Subcutaneous abdominal adipose tissue (tissue), 5 donors: ENCODE data around the gene RAB9B.
"Not testable (repeated sequence)": the region's sequence is repeated elsewhere in the genome, so short reads cannot be mapped to it uniquely, and the experiment has no call there.

Source experiments
- H3K27ac ChIP-seq: one replicate; pipeline ENCODE4 v1.7.0; 2013; ENCODE audit warnings: low read depth, mild to moderate bottlenecking, inconsistent platforms, low read length, moderate library complexity
- H3K27me3 ChIP-seq, 5 donors: one replicate each; pipeline ENCODE4 v1.7.0; 2013; ENCODE audit warnings: low read length in 5 of 5, inconsistent platforms in 1 of 5; ENCODE audit not compliant: control insufficient read depth in 5 of 5, insufficient read depth in 4 of 5
- H3K36me3 ChIP-seq, 5 donors: one replicate each; pipeline ENCODE4 v1.7.0; 2013; ENCODE audit warnings: low read length in 5 of 5; ENCODE audit not compliant: control insufficient read depth in 5 of 5, insufficient read depth in 5 of 5
- H3K4me1 ChIP-seq, 5 donors: one replicate each; pipeline ENCODE4 v1.7.0; 2013; ENCODE audit warnings: low read length in 5 of 5, mild to moderate bottlenecking in 3 of 5, moderate library complexity in 1 of 5; ENCODE audit not compliant: control insufficient read depth in 5 of 5, insufficient read depth in 5 of 5
- H3K4me3 ChIP-seq, 5 donors: one replicate each; pipeline ENCODE4 v1.7.0; 2013; ENCODE audit warnings: low read length in 5 of 5, low read depth in 1 of 5
- H3K9ac ChIP-seq, 5 donors: one replicate each; pipeline ENCODE4 v1.7.0; 2013; ENCODE audit warnings: low read length in 5 of 5, mild to moderate bottlenecking in 4 of 5, moderate library complexity in 3 of 5
- H3K9me3 ChIP-seq, 5 donors: one replicate each; pipeline ENCODE4 v1.7.0; 2013; ENCODE audit warnings: low read length in 5 of 5; ENCODE audit not compliant: control insufficient read depth in 5 of 5
- donor health status: healthy.
- donor health status: healthy.
- donor health status: healthy.
- donor health status: healthy.
- donor health status: healthy.

The RAB9B gene

DNA sequence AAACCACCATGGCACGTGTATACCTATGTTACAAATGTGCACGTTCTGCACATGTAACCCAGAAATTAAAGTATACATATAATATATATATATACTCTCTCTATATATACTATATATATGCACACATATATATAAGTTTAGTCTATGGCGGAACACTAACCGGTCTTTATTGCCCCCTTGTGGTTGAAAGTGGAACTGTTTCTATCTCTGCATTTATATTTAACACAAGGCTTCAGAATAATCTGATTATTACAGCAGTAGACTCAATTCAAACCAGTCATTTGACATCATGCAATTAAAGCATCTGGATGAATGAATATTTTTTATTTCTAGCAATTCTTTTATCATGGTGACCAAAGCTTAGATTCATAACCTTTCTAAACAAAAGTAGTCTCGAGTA lies 14.6 kb downstream of the RAB9B start:
- Histone ChIP-seq H3K4me1 (no peaks in the 10 kb centered on the region), H3K27ac (no peak overlapping the region), H3K27me3 (peaks cover 0 to 3% (median 0%) of the 10 kb centered on the region in 5 donors), H3K4me3 (no peak overlapping the region), H3K36me3 (no peaks in the 10 kb centered on the region), H3K9ac (no peak overlapping the region), H3K9me3 (no peaks in the 10 kb centered on the region)

DNA sequence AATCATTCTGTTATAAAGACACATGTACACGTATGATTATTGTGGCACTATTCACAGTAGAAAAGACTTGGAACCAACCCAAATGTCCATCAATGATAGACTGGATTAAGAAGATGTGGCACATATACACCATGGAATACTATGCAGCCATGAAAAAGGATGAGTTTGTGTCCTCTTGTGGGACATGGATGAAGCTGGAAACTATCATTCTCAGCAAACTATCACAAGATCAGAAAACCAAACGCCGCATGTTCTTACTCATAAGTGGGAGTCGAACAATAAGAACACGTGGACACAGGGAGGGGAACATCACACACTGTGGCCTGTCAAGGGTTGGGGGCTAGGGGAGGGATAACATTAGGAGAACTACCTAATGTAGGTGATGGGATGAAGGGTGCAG lies 15.0 kb downstream of the RAB9B start:
- H3K9me3 ChIP-seq, H3K27ac ChIP-seq: not testable (repeated sequence)

DNA sequence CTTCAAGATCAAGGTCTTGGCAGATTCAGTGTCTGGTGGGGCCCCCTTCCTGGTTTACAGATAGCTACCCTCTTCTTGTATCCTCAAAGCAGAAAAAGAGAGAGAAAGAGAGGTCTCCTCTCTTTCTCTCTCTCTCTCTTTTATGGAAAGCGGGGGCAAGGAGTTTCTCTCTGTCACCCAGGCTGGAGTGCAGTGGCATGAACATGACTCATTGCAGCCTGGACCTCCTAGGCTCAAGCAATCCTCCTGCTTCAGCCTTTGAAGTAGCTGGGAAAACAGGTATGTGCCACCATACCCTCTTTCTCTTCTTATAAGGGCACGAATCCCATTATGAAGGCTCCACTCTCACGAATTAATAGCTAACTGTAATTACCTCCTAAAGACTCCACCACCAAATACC lies 20.2 kb downstream of the RAB9B start:
- H3K27ac ChIP-seq = no peak overlapping the region
- H3K27me3 ChIP-seq = peaks cover 4 to 22% (median 16%) of the 10 kb centered on the region in 5 donors
- H3K4me3 ChIP-seq = no peak overlapping the region
- H3K4me1 ChIP-seq = no peaks in the 10 kb centered on the region
- H3K9ac ChIP-seq = no peak overlapping the region
- H3K9me3 ChIP-seq = no peaks in the 10 kb centered on the region
- H3K36me3 ChIP-seq = no peaks in the 10 kb centered on the region

More for the DNA sequence above, 15.0 kb downstream of the RAB9B start:
- not testable (repeated sequence) for H3K36me3 ChIP-seq, H3K4me3 ChIP-seq, H3K9ac ChIP-seq, H3K27me3 ChIP-seq, H3K4me1 ChIP-seq

DNA sequence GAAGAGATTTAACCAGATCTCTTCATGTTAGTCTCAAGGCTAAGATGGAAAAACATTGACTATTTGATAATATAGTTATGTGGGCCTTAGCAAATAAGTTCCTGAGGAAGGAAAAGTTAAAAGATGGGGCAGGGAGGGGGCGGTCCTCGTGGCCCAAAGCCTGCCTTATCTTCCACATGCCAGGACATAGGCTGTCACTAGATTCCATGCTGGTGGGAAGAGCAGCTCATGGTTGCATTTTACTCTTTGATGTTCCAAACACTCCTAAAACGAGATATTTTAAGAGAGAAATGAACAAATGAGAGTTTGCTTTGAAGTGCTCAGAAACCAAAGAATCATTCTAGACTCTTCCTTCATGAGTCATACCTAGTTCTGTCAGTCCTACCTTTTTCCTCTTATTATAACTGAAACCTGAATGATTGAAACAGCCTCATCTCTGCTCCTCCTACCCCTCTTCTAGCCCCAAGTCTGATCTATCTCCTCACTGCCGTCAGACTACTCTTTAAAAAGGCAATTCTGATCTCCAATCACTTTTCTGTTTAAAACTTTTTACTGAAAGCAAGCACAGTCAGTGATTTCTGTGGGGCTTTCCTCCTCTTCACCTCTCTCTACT lies 25.1 kb downstream of the RAB9B start:
- Histone ChIP-seq H3K27me3 (peaks cover 4 to 22% (median 16%) of the 10 kb centered on the region in 5 donors), H3K4me1 (no peaks in the 10 kb centered on the region), H3K36me3 (no peaks in the 10 kb centered on the region), H3K4me3 (no peak overlapping the region), H3K27ac (no peak overlapping the region), H3K9ac (no peak overlapping the region), H3K9me3 (peaks cover 0 to 5% (median 0%) of the 10 kb centered on the region in 5 donors)

DNA sequence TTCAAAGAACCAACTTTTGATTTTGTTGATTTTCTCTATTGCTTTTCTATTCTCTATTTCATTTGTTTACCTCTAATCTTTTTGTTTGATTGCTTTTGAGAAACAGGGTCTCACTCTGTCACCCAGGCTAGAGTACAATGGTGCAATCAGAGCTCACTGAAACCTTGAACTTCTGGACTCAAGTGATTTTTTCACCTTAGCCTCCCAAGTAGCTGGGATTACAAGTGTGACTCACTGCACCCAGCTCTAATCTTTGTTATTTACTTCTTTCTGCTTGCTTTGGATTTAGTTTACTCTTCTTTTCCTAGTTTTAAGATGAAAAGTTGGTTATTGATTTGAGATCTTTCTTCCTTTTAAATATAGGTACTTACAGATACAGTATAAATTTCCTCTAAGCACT lies 26.2 kb downstream of the RAB9B start:
- Histone ChIP-seq H3K9ac (no peak overlapping the region), H3K27me3 (peaks cover 4 to 22% (median 14%) of the 10 kb centered on the region in 5 donors), H3K9me3 (peaks cover 0 to 5% (median 0%) of the 10 kb centered on the region in 5 donors), H3K27ac (no peak overlapping the region), H3K4me3 (no peak overlapping the region), H3K36me3 (no peaks in the 10 kb centered on the region), H3K4me1 (no peaks in the 10 kb centered on the region)

DNA sequence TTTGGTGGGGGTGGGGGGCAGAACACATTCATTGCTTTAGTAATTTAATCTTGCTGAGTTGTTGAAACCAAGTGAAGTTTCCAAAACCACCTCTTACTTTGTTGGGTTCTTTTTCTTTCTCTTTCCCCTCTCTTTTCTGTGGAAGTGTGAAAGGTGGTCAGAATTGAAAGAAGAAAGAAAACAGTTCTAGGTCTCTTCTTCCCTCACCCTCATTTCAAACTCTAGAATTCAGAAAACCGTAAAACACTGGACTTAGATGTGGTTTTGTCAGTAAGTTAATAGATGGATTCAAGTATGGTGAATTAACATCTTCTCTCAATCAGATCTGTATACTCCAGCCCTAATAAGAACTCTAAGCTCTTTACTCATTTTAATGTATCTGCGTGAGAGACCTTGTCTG lies 31.7 kb downstream of the RAB9B start:
- peaks cover 0 to 5% (median 0%) of the 10 kb centered on the region in 5 donors for H3K9me3 ChIP-seq
- H3K27ac ChIP-seq = no peak overlapping the region
- H3K4me3 ChIP-seq = no peak overlapping the region
- no peak overlapping the region for H3K9ac ChIP-seq
- H3K4me1 ChIP-seq = no peaks in the 10 kb centered on the region
- peaks cover 0 to 4% (median 0%) of the 10 kb centered on the region in 5 donors for H3K27me3 ChIP-seq
- no peaks in the 10 kb centered on the region for H3K36me3 ChIP-seq

DNA sequence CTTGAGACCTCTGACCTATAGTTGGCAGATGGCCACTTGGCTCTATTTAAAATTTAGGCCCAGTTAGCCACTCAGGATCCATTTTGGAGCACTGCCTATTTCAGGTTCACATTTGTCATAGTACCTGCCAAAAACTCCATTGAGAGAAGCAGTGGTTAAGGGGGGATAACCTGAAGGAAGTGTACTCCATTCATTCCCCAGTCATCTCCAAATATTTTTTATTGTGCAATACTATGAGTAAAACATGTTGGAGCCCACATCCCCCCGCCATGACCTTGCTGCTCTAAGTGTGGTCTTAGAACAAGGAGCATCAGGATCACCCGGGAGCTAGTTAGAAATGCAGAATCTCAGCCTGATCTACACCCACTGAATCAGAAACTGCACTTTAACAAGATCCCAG lies 34.4 kb downstream of the RAB9B start:
- Histone ChIP-seq H3K9ac (no peak overlapping the region), H3K27ac (no peak overlapping the region), H3K4me3 (no peak overlapping the region), H3K4me1 (peaks cover 0 to 5% (median 0%) of the 10 kb centered on the region in 5 donors), H3K9me3 (no peaks in the 10 kb centered on the region), H3K36me3 (no peaks in the 10 kb centered on the region), H3K27me3 (peaks cover 0 to 6% (median 0%) of the 10 kb centered on the region in 5 donors)

DNA sequence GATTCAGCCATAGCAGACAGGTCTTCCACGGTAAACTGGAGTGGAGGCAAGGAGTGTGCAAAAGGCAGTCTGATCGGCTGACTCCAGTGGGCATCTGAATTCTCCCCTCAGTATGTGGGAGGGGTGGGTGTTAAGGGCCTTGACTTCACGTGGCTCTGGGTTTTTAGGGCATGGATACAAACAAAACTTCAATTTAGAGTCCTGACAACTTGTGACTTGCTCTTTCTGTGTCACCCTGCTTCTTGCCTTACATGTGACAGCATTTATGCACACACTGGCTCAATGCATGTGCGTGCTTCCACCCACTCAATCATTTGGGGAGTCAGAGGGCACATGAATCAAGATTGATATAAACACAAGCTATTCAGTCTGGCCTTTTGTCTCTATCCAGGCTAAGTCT lies 37.9 kb downstream of the RAB9B start:
- no peak overlapping the region for H3K27ac ChIP-seq
- H3K27me3 ChIP-seq = peaks cover 0 to 9% (median 3%) of the 10 kb centered on the region in 5 donors
- peaks cover 0 to 5% (median 0%) of the 10 kb centered on the region in 5 donors for H3K4me1 ChIP-seq

DNA sequence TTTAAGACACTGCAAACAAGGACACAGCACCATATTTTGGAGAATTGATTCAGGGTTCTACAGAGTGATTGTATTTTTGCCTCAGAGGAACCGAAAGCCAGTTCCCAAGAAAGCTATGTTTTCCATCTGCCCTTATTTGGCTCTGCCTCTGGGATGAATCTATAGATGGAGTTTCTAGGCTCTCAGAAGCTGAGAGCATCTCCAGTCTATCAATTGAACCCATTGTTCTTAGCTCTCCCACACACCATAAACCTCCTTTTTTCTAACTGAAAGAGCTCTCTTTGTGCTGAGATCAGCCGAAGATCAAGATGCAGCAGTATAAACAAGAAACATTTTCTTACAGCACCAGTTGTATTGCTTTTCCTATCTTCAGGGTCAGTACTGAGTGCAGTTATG lies 38.5 kb downstream of the RAB9B start:
- Histone ChIP-seq H3K27ac (no peak overlapping the region), H3K9me3 (no peaks in the 10 kb centered on the region), H3K4me1 (peaks cover 0 to 5% (median 0%) of the 10 kb centered on the region in 5 donors), H3K4me3 (no peak overlapping the region), H3K9ac (no peak overlapping the region), H3K27me3 (peaks cover 0 to 9% (median 3%) of the 10 kb centered on the region in 5 donors), H3K36me3 (no peaks in the 10 kb centered on the region)

More for the DNA sequence above, 37.9 kb downstream of the RAB9B start:
- no peaks in the 10 kb centered on the region for H3K36me3 ChIP-seq
- no peak overlapping the region for H3K4me3 ChIP-seq
- H3K9ac ChIP-seq = no peak overlapping the region
- no peaks in the 10 kb centered on the region for H3K9me3 ChIP-seq

DNA sequence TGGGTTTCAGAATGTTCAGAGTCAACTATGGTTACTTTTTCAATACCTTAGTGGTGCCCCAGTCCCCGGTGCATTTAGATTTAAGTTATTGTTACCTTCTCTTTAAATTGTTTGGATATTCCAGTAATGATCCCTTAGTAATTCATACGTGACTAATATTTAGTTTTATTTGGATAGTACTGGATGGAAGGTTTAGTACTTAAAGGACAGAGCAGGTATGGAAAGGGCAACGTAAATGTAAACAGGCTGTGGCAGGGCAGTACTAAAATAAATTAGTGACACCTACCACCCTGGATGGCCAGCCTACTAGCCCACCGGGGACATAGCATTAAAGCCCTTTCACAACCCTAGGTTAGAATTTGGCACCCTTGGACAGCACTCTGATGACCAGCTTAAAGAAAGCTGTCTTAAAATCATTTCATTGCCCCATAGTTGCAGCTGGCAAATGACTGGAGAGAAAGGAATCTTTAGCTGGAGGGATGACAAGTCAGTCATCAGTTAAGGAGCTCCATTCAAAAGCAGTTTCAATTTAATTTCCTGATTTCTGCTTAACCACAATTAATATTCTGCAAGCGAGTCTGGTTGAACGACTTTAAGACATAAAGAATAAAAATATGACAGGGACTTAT lies 39.0 kb downstream of the RAB9B start:
- Histone ChIP-seq H3K27ac (no peak overlapping the region), H3K36me3 (no peaks in the 10 kb centered on the region), H3K4me3 (no peak overlapping the region), H3K4me1 (peaks cover 0 to 5% (median 0%) of the 10 kb centered on the region in 5 donors), H3K27me3 (peaks cover 0 to 9% (median 3%) of the 10 kb centered on the region in 5 donors), H3K9ac (no peak overlapping the region), H3K9me3 (no peaks in the 10 kb centered on the region)
